ENCODE results near the gene SLC12A2.

DNA sequence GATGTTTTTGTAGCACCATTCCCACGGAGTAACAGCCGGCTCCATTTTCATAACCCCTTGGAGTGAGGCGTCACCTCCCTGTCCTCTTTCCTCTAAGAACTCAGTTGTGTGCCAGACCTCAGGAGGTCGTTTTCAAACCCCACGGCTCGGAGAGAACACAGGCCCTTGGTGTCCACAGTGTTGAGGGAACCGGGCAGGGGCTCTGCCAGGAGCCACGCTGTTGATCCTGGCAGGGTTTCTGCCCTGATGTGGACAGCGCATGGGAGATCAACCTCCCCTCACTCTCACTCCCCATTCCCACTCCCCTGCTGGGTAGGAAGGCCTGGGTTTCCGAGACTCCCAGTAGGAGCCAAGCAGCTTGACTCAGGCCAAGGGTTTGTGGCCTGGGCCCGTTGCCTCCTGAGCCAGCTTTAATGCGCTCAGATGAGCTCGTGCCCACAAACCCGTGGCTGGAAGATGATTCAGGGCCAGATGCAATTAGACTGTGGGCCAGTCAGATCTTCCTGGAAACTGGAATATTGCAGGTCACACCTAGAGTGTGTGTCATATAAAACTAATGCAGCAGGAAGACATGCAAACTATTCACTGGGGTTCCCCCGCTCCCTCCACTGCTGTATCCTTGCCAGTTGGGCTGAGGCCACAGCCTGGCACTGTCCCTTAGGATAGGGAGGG lies 133.4 kb downstream of the SLC12A2 start:
- TF ChIP-seq, protein P1, sequence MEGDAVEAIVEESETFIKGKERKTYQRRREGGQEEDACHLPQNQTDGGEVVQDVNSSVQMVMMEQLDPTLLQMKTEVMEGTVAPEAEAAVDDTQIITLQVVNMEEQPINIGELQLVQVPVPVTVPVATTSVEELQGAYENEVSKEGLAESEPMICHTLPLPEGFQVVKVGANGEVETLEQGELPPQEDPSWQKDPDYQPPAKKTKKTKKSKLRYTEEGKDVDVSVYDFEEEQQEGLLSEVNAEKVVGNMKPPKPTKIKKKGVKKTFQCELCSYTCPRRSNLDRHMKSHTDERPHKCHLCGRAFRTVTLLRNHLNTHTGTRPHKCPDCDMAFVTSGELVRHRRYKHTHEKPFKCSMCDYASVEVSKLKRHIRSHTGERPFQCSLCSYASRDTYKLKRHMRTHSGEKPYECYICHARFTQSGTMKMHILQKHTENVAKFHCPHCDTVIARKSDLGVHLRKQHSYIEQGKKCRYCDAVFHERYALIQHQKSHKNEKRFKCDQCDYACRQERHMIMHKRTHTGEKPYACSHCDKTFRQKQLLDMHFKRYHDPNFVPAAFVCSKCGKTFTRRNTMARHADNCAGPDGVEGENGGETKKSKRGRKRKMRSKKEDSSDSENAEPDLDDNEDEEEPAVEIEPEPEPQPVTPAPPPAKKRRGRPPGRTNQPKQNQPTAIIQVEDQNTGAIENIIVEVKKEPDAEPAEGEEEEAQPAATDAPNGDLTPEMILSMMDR (conservative IDR thresholded peaks at IDR 0.05 in 1 of 2, IDR thresholded peaks at IDR 0.05 in 1 of 2; ENCODE audit: extremely low read depth in 1 of 2, insufficient read depth in 1 of 2, low read depth in 1 of 2, low read length in 2 of 2): no peak
- TF ChIP-seq EZH2 (IDR thresholded peaks at IDR 0.05; ENCODE audit: borderline replicate concordance, low read length): no peak

Measured in mammary epithelial cell (primary cell).